ENCODE data around the gene HSPA12A.

HSPA12A gene

DNA sequence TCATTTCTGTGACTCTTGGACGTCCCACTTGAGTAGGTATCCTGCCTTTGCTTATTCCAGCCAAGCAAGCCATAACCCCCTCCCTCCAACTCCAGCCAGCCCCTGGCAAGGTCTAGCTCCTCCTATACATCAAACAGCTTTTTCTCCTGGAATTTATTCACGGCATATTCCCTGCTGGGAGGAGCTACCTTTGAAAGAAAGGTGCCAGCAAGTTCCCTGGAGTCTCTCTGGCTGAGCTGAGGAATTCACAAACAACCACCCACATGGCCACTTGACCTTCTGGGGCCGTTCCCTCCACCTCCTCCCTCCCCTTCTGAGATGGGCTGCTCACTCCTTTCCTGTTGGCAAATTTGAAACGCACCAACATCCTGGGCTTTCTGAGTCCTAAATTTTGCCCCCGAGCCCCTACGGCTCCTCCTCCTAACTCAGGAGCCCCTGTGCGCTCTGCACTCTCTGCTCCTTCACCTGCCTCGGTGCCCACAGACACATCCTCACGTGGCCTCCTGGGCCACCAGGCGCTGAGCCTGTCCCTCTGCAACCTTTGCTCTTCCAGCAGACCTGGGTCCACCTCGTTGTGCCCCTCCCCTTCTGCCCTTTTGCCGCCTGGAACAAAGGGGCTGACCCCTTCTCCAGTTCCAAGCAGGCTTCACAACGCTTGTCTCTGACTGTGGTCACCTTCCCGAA, 48.0 kb downstream of the HSPA12A start:
- no peak overlapping the region for H3K4me2 ChIP-seq (ENCODE audit: insufficient read depth, low read length, poor library complexity, severe bottlenecking)
- no CpG with 5 or more reads among the region's 14 CpGs for WGBS, 2 donors (ENCODE audit: extremely low coverage in 2 of 2, insufficient read length in 2 of 2, insufficient replicate concordance in 1 of 2)
- H2BK5ac ChIP-seq (ENCODE audit: low read length), result no peak overlapping the region
- no peaks in the 10 kb centered on the region for H3K9me3 ChIP-seq (replicated peaks in 1 of 2; ENCODE audit: control insufficient read depth in 2 of 2, insufficient read depth in 1 of 2, low read depth in 1 of 2, low read length in 2 of 2)
- H3K4me3 ChIP-seq (ENCODE audit: low read length in 2 of 2), result no peak overlapping the region
- peak overlapping the region; percentile 65 for H3K14ac ChIP-seq (ENCODE audit: low read length)
- no peak overlapping the region for H3K4ac ChIP-seq (ENCODE audit: low read length)
- H3K18ac ChIP-seq (ENCODE audit: low read length), result peak overlapping the region; percentile 81
- H3K27ac ChIP-seq (replicated peaks; ENCODE audit: low read length), result no peak overlapping the region
- peaks cover 0 to 3% (median 0%) of the 10 kb centered on the region in 3 experiments for H3K27me3 ChIP-seq (ENCODE audit: control insufficient read depth in 3 of 3, insufficient read depth in 3 of 3, low read depth in 1 of 3, low read length in 3 of 3)
- H3K36me3 ChIP-seq (replicated peaks in 1 of 2; ENCODE audit: control insufficient read depth in 2 of 2, insufficient read depth in 2 of 2, low read length in 2 of 2), result no peaks in the 10 kb centered on the region
- no peak overlapping the region for H2BK12ac ChIP-seq (ENCODE audit: low read length)
- H2BK120ac ChIP-seq (ENCODE audit: low read depth, low read length), result no peak overlapping the region
- no peaks in the 10 kb centered on the region for H3K79me1 ChIP-seq (ENCODE audit: low read depth, low read length)
- no peak overlapping the region for H2AFZ ChIP-seq (ENCODE audit: low read length)
- H2BK15ac ChIP-seq (ENCODE audit: low read length), result no peak overlapping the region
- peaks cover 0 to 12% of the 10 kb centered on the region in 2 donors for H3K4me1 ChIP-seq (ENCODE audit: control insufficient read depth in 2 of 2, insufficient read depth in 1 of 2, low read depth in 1 of 2, low read length in 2 of 2)
- no peak overlapping the region for H4K8ac ChIP-seq (ENCODE audit: low read depth, low read length)
- no peak overlapping the region for H2AK5ac ChIP-seq (ENCODE audit: low read depth, low read length)
- no peak for DNase-seq (ENCODE audit: low spot score)
- no peak overlapping the region for H4K91ac ChIP-seq (ENCODE audit: low read depth, low read length, poor library complexity)
- peak overlapping the region; percentile 32 for H3K23ac ChIP-seq (ENCODE audit: low read depth, low read length, poor library complexity)
- H3K9ac ChIP-seq (ENCODE audit: low read depth, low read length, poor library complexity), result peak overlapping the region; percentile 22

DNA sequence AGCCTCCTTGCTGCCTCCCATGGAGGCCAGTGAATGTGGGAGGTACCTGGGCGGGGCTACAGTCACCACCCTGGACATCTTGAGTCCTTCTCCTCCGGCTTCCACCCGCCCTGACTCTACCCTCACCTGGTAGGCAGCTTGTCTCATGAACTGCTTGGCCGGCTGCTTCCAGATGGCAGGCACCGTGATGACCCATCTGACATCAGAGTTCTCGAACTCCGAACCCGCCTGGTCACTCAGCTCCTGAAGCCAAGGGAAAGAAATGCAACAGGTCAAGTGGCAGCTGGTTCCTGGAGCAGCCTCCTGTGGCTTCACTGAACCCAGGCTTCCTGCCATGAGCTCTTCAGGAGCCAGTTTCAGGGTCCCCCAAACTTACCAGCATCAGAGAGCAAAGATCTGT, 50.1 kb downstream of the HSPA12A start:
- Histone ChIP-seq H2BK12ac (ENCODE audit: low read length) (no peak overlapping the region), H3K79me1 (ENCODE audit: low read depth, low read length) (no peaks in the 10 kb centered on the region), H3K9me3 (replicated peaks in 1 of 2; ENCODE audit: control insufficient read depth in 2 of 2, insufficient read depth in 1 of 2, low read depth in 1 of 2, low read length in 2 of 2) (no peaks in the 10 kb centered on the region), H4K91ac (ENCODE audit: low read depth, low read length, poor library complexity) (no peak overlapping the region), H3K27ac (replicated peaks; ENCODE audit: low read length) (no peak overlapping the region), H3K14ac (ENCODE audit: low read length) (no peak overlapping the region), H3K4me1 (ENCODE audit: control insufficient read depth in 2 of 2, insufficient read depth in 1 of 2, low read depth in 1 of 2, low read length in 2 of 2) (peaks cover 0 to 12% of the 10 kb centered on the region in 2 donors), H2AFZ (ENCODE audit: low read length) (no peak overlapping the region), H2AK5ac (ENCODE audit: low read depth, low read length) (no peak overlapping the region), H3K23ac (ENCODE audit: low read depth, low read length, poor library complexity) (no peak overlapping the region), H3K18ac (ENCODE audit: low read length) (no peak overlapping the region), H3K9ac (ENCODE audit: low read depth, low read length, poor library complexity) (no peak overlapping the region), H4K8ac (ENCODE audit: low read depth, low read length) (no peak overlapping the region), H3K4me2 (ENCODE audit: insufficient read depth, low read length, poor library complexity, severe bottlenecking) (no peak overlapping the region), H2BK5ac (ENCODE audit: low read length) (no peak overlapping the region), H3K27me3 (ENCODE audit: control insufficient read depth in 3 of 3, insufficient read depth in 3 of 3, low read depth in 1 of 3, low read length in 3 of 3) (peaks cover 0 to 3% (median 0%) of the 10 kb centered on the region in 3 experiments), H3K4ac (ENCODE audit: low read length) (no peak overlapping the region), H3K36me3 (replicated peaks in 1 of 2; ENCODE audit: control insufficient read depth in 2 of 2, insufficient read depth in 2 of 2, low read length in 2 of 2) (no peaks in the 10 kb centered on the region), H3K4me3 (ENCODE audit: low read length in 2 of 2) (no peak overlapping the region), H2BK15ac (ENCODE audit: low read length) (no peak overlapping the region), H2BK120ac (ENCODE audit: low read depth, low read length) (no peak overlapping the region)
- WGBS, 2 donors (ENCODE audit: extremely low coverage in 2 of 2, insufficient read length in 2 of 2, insufficient replicate concordance in 1 of 2), result no CpG with 5 or more reads among the region's 8 CpGs
- DNase-seq (ENCODE audit: low spot score), result no peak

DNA sequence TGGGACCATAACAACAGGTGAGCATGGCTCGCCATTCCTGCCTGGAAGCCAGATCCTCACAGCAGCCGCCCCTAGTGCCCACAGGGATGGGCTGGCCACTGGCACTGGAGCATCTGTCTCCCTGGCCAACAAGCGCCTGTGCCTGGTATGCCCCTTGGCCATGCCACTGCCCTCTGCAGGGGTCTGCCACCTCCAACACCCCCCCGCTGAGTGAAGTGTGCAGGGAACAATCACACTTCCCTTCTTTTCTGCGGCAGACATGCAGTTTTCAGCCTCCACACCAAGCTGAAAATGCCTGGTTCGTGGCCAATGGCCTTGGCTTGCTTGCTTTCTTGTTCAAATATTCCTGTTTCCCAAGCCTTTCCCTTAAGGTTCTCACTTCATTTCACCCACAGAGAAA, 50.7 kb downstream of the HSPA12A start:
- H2BK5ac ChIP-seq (ENCODE audit: low read length), result no peak overlapping the region
- H2BK15ac ChIP-seq (ENCODE audit: low read length), result no peak overlapping the region
- H2AFZ ChIP-seq (ENCODE audit: low read length), result no peak overlapping the region

DNA sequence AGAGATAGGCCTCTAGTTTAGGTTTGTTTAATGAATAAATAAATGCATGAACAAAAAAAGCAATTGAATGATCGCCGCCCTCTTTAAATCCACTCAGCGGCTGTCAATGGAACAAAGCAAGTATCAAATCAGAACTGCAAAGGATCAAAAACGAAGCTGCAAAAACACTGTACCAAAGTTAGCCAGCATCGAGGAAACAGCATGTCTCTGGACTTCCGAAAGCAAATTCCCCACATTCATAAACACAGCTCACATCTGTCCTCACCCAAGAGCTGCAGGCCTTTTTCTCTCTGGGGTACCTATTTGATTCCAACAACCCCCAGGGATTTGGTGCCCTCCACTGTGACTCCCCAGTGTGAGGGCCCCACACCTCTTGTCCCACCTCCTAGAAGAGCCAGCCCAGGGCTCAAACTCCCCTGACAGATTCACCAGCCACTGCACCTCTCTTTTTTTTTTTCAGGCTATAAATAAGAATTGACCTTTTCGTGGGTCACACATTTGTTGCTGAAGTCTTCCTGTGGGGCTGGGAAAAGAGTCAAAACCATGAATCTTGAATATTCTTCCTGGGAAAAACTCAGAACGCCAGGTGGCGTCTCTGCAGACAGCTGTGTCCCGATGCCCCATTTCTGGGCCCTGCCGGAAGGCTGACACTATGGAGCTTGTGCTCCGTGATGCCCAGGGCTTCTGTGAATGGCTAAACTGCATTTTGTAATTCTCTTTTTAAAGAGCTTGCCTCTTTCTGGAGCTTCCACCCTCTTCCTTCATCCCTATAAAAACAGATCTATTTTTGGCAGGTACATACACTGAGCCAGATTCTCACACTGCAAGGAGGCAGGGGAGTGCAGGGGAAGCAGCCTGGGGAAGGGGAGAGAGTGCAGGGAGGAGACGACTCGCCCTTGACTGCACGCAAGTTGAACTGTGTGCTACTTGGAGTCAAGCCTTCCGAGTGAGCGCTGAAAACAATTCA, 51.7 kb downstream of the HSPA12A start:
- Histone ChIP-seq H2BK120ac (ENCODE audit: low read depth, low read length) (no peak overlapping the region), H2AK5ac (ENCODE audit: low read depth, low read length) (no peak overlapping the region), H3K4ac (ENCODE audit: low read length) (no peak overlapping the region), H3K4me2 (ENCODE audit: insufficient read depth, low read length, poor library complexity, severe bottlenecking) (no peak overlapping the region), H2AFZ (ENCODE audit: low read length) (no peak overlapping the region), H3K23ac (ENCODE audit: low read depth, low read length, poor library complexity) (no peak overlapping the region), H2BK15ac (ENCODE audit: low read length) (no peak overlapping the region), H2BK5ac (ENCODE audit: low read length) (no peak overlapping the region), H3K9me3 (replicated peaks in 1 of 2; ENCODE audit: control insufficient read depth in 2 of 2, insufficient read depth in 1 of 2, low read depth in 1 of 2, low read length in 2 of 2) (no peaks in the 10 kb centered on the region), H3K79me1 (ENCODE audit: low read depth, low read length) (no peaks in the 10 kb centered on the region), H3K27ac (replicated peaks; ENCODE audit: low read length) (no peak overlapping the region), H3K36me3 (replicated peaks in 1 of 2; ENCODE audit: control insufficient read depth in 2 of 2, insufficient read depth in 2 of 2, low read length in 2 of 2) (no peaks in the 10 kb centered on the region), H3K18ac (ENCODE audit: low read length) (no peak overlapping the region), H2BK12ac (ENCODE audit: low read length) (no peak overlapping the region), H3K14ac (ENCODE audit: low read length) (no peak overlapping the region), H3K9ac (ENCODE audit: low read depth, low read length, poor library complexity) (no peak overlapping the region), H4K8ac (ENCODE audit: low read depth, low read length) (no peak overlapping the region), H4K91ac (ENCODE audit: low read depth, low read length, poor library complexity) (no peak overlapping the region), H3K4me1 (ENCODE audit: control insufficient read depth in 2 of 2, insufficient read depth in 1 of 2, low read depth in 1 of 2, low read length in 2 of 2) (peaks cover 0 to 12% of the 10 kb centered on the region in 2 donors), H3K27me3 (ENCODE audit: control insufficient read depth in 3 of 3, insufficient read depth in 3 of 3, low read depth in 1 of 3, low read length in 3 of 3) (peaks cover 0 to 3% (median 0%) of the 10 kb centered on the region in 3 experiments), H3K4me3 (ENCODE audit: low read length in 2 of 2) (no peak overlapping the region)
- no peak for DNase-seq (ENCODE audit: low spot score)
- no CpG with 5 or more reads among the region's 17 CpGs for WGBS, 2 donors (ENCODE audit: extremely low coverage in 2 of 2, insufficient read length in 2 of 2, insufficient replicate concordance in 1 of 2)

More for the DNA sequence above, 50.7 kb downstream of the HSPA12A start:
- no peak overlapping the region for H3K27ac ChIP-seq (replicated peaks; ENCODE audit: low read length)
- no peak overlapping the region for H3K4me2 ChIP-seq (ENCODE audit: insufficient read depth, low read length, poor library complexity, severe bottlenecking)
- DNase-seq (ENCODE audit: low spot score), result no peak
- H3K23ac ChIP-seq (ENCODE audit: low read depth, low read length, poor library complexity), result no peak overlapping the region
- H3K36me3 ChIP-seq (replicated peaks in 1 of 2; ENCODE audit: control insufficient read depth in 2 of 2, insufficient read depth in 2 of 2, low read length in 2 of 2), result no peaks in the 10 kb centered on the region
- H2BK120ac ChIP-seq (ENCODE audit: low read depth, low read length), result no peak overlapping the region
- H4K8ac ChIP-seq (ENCODE audit: low read depth, low read length), result no peak overlapping the region
- no peak overlapping the region for H3K4me3 ChIP-seq (ENCODE audit: low read length in 2 of 2)
- peak overlapping the region; percentile 47 for H3K9ac ChIP-seq (ENCODE audit: low read depth, low read length, poor library complexity)
- H3K14ac ChIP-seq (ENCODE audit: low read length), result no peak overlapping the region
- no peak overlapping the region for H2BK12ac ChIP-seq (ENCODE audit: low read length)
- no peak overlapping the region for H3K4ac ChIP-seq (ENCODE audit: low read length)
- peaks cover 0 to 12% of the 10 kb centered on the region in 2 donors for H3K4me1 ChIP-seq (ENCODE audit: control insufficient read depth in 2 of 2, insufficient read depth in 1 of 2, low read depth in 1 of 2, low read length in 2 of 2)
- peak overlapping the region; percentile 8 for H3K18ac ChIP-seq (ENCODE audit: low read length)
- no peak overlapping the region for H2AK5ac ChIP-seq (ENCODE audit: low read depth, low read length)
- H4K91ac ChIP-seq (ENCODE audit: low read depth, low read length, poor library complexity), result no peak overlapping the region
- H3K79me1 ChIP-seq (ENCODE audit: low read depth, low read length), result no peaks in the 10 kb centered on the region
- H3K27me3 ChIP-seq (ENCODE audit: control insufficient read depth in 3 of 3, insufficient read depth in 3 of 3, low read depth in 1 of 3, low read length in 3 of 3), result peaks cover 0 to 3% (median 0%) of the 10 kb centered on the region in 3 experiments
- no CpG with 5 or more reads among the region's 6 CpGs for WGBS, 2 donors (ENCODE audit: extremely low coverage in 2 of 2, insufficient read length in 2 of 2, insufficient replicate concordance in 1 of 2)
- H3K9me3 ChIP-seq (replicated peaks in 1 of 2; ENCODE audit: control insufficient read depth in 2 of 2, insufficient read depth in 1 of 2, low read depth in 1 of 2, low read length in 2 of 2), result no peaks in the 10 kb centered on the region

All from neuronal stem cell (in vitro differentiated cells).